ENCODE data around the gene OSTN. TPM values are rescaled to one million over a fixed set of nuclear protein-coding genes. Genes with fewer than 3 reads are reported as not detected.

OSTN gene
- total RNA-seq, 1 donor from 2014 or later = not detected

DNA sequence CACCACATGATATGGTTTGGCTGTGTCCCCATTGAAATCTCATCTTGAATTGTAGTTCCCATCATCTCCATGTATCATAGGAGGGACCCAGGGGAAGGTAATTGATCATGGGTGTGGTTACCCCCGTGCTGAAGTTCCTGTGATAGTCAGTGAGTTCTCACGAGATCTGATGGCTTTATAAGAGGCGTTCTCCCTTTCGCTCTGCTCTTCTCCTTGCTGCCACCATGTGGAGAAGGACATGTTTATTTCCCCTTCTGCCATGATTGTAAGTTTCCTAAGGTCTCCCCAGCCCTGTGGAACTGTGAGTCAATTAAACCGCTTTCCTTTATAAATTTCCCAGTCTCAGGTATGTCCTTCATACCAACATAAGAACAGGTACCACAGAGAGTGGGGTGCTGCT lies 21.9 kb downstream of the OSTN start:
- no peak for TF ChIP-seq CTCF (IDR thresholded peaks at IDR 0.05)
- Histone ChIP-seq H3K4me3 (no peak overlapping the region), H3K27ac (no peak overlapping the region), H3K9me3 (no peaks in the 10 kb centered on the region), H3K4me1 (no peaks in the 10 kb centered on the region), H3K36me3 (no peaks in the 10 kb centered on the region), H3K27me3 (no peaks in the 10 kb centered on the region)
- DNase-seq (no peak), ATAC-seq (no peak)
- intact Hi-C loops (cut with DNase I) = no loop called here

GRCh38 chr3:191221638-191222037 lies 22.6 kb downstream of the OSTN start:
- H3K9me3 ChIP-seq = no peaks in the 10 kb centered on the region
- intact Hi-C loops (cut with DNase I) = no loop called here
- ATAC-seq = no peak

DNA sequence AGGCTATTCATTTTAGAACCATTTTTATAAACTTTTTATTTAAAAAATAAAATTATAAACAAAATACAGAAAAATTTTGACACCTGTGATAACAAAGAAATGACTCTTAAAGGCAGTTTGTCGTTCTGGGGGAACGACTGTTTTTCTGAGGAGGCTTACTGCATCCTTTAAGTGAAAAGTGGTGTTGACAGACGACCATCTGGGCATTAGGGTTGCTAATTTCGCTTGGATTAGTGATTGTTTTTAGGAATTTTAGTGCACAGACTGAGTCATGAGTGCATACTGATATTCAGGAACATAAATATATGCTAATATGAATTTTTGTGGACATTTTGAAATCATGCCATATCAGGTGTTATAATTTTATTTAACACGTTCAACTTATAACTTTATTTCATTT lies 28.5 kb downstream of the OSTN start:
- H3K9me3 ChIP-seq = no peaks in the 10 kb centered on the region
- no peak overlapping the region for H3K4me3 ChIP-seq
- ATAC-seq (no peak), DNase-seq (no peak)
- H3K36me3 ChIP-seq = no peaks in the 10 kb centered on the region
- H3K27me3 ChIP-seq = no peaks in the 10 kb centered on the region
- no peaks in the 10 kb centered on the region for H3K4me1 ChIP-seq
- no peak overlapping the region for H3K27ac ChIP-seq
- intact Hi-C loops (cut with DNase I) = no loop called here
- no peak for TF ChIP-seq CTCF (IDR thresholded peaks at IDR 0.05)

More at GRCh38 chr3:191221638-191222037, 22.6 kb downstream of the OSTN start:
- no peaks in the 10 kb centered on the region for H3K27me3 ChIP-seq
- no peak for DNase-seq
- no peaks in the 10 kb centered on the region for H3K36me3 ChIP-seq
- no peaks in the 10 kb centered on the region for H3K4me1 ChIP-seq
- no peak for TF ChIP-seq CTCF (IDR thresholded peaks at IDR 0.05)
- H3K4me3 ChIP-seq = no peak overlapping the region
- no peak overlapping the region for H3K27ac ChIP-seq

GRCh38 chr3:191234216-191234615 lies 35.2 kb downstream of the OSTN start:
- Histone ChIP-seq H3K4me1 (no peaks in the 10 kb centered on the region), H3K36me3 (no peaks in the 10 kb centered on the region), H3K9me3 (no peaks in the 10 kb centered on the region), H3K27ac (no peak overlapping the region), H3K27me3 (no peaks in the 10 kb centered on the region), H3K4me3 (no peak overlapping the region)
- intact Hi-C loops (cut with DNase I) = no loop called here
- DNase-seq = no peak
- TF ChIP-seq CTCF (IDR thresholded peaks at IDR 0.05) = no peak
- no peak for ATAC-seq

DNA sequence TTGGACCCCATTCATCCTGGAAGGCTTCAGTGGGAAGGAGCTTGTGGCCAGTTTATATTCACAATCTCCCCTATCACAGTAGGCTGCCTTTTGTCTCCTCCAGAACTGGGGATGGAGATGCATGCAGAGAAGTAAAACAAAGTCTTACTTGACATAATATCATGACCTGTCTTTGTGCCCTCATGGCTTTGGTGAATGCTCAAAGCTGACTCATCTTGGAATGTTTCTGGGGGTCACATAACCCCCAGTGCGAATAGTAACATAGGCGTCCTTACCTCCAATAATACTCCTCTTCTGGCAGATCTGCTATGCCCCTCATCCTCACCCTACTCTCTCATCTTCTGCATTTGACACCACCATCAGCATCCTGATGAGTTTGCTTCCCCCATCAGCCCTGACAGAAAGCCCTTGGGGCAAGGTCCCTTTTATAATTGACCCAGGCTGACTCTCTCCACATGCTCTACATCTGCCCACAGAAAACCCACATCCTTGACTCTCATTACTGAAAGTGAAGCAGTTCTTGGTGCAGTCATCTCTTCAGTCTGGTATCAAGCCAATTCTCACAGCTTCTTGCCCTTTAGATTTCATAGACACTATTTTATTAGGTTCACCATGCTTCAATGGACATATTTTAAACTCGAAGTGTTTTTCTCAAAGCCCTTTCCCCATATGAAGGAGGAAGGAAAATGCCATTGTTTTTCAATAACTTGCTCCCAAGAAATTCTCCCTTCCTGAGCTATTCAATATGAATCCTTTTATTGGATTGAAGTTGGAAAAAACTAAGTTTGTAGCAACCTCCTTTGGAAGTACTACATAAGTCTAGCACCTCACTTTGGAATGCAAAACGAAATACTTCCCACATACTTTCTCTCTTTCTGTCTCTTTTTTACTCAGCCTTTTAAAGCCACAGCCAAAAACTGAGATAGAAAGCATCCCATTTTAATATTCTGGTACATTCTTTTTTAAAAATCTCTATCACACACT lies 36.6 kb downstream of the OSTN start:
- H3K27ac ChIP-seq = no peak overlapping the region
- no peak for DNase-seq

More for the DNA sequence above, 36.6 kb downstream of the OSTN start:
- H3K9me3 ChIP-seq = no peaks in the 10 kb centered on the region
- no peak overlapping the region for H3K4me3 ChIP-seq
- no peak for TF ChIP-seq CTCF (IDR thresholded peaks at IDR 0.05)
- ATAC-seq = no peak
- H3K4me1 ChIP-seq = no peaks in the 10 kb centered on the region
- no peaks in the 10 kb centered on the region for H3K27me3 ChIP-seq
- no peaks in the 10 kb centered on the region for H3K36me3 ChIP-seq
- intact Hi-C loops (cut with DNase I) = no loop called here

All from upper lobe of right lung (tissue), 1 donor.